ENCODE results near the gene MAP1S.

MAP1S gene

GRCh38 chr19:17754634-17755442, 35.6 kb downstream of the MAP1S start:
- Histone ChIP-seq H3K27ac (replicated peaks) (no peak overlapping the region), H3K4me3 (replicated peaks; ENCODE audit: insufficient read depth, low read length) (no peak overlapping the region), H3K27me3 (ENCODE audit: insufficient read depth, poor library complexity, severe bottlenecking) (no peaks in the 10 kb centered on the region)
- TF ChIP-seq, protein P1, sequence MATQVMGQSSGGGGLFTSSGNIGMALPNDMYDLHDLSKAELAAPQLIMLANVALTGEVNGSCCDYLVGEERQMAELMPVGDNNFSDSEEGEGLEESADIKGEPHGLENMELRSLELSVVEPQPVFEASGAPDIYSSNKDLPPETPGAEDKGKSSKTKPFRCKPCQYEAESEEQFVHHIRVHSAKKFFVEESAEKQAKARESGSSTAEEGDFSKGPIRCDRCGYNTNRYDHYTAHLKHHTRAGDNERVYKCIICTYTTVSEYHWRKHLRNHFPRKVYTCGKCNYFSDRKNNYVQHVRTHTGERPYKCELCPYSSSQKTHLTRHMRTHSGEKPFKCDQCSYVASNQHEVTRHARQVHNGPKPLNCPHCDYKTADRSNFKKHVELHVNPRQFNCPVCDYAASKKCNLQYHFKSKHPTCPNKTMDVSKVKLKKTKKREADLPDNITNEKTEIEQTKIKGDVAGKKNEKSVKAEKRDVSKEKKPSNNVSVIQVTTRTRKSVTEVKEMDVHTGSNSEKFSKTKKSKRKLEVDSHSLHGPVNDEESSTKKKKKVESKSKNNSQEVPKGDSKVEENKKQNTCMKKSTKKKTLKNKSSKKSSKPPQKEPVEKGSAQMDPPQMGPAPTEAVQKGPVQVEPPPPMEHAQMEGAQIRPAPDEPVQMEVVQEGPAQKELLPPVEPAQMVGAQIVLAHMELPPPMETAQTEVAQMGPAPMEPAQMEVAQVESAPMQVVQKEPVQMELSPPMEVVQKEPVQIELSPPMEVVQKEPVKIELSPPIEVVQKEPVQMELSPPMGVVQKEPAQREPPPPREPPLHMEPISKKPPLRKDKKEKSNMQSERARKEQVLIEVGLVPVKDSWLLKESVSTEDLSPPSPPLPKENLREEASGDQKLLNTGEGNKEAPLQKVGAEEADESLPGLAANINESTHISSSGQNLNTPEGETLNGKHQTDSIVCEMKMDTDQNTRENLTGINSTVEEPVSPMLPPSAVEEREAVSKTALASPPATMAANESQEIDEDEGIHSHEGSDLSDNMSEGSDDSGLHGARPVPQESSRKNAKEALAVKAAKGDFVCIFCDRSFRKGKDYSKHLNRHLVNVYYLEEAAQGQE (IDR thresholded peaks at IDR 0.05; ENCODE audit: insufficient replicate concordance, low read depth) = no peak
- TF ChIP-seq POLR2AphosphoS5 (IDR thresholded peaks at IDR 0.05; ENCODE audit: low read depth) = no peak
- no peak for DNase-seq (ENCODE audit: low read depth in 1 of 2, low spot score in 1 of 2)

DNA sequence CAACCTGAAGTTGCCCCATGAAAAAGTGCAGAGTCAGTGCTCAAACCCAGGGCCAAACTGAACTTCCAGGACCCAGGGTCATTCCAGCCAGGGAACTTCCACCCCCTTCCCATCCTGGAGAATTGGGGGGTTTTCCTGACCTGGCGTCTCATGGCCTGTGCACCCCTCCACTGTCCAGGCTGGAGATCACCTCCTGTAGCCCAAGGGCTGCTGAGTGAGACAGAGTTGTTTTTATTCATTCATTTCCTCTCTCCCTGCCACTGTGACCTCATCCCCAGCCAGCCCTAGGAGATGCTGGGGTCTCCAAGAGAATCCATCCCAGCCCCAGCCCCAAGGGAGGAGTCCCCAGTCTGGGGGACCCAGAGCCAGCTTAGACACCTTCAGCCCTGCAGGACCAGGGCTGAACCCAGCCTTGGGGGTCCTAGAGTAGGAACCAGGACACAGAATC, 36.2 kb downstream of the MAP1S start:
- H3K27ac ChIP-seq (replicated peaks) = no peak overlapping the region
- no peak for TF ChIP-seq GABPA (IDR thresholded peaks at IDR 0.05; ENCODE audit: low read depth)
- no peak for TF ChIP-seq SPI1 (IDR thresholded peaks at IDR 0.05; ENCODE audit: borderline replicate concordance, low read depth)
- no peak for TF ChIP-seq POLR2AphosphoS5 (IDR thresholded peaks at IDR 0.05; ENCODE audit: low read depth)
- no peak for TF ChIP-seq CTCF (IDR thresholded peaks at IDR 0.05; ENCODE audit: insufficient read depth, low read length)
- TF ChIP-seq, protein P1 (IDR thresholded peaks at IDR 0.05; ENCODE audit: insufficient replicate concordance, low read depth) = no peak

GRCh38 chr19:17755977-17756670, 36.8 kb downstream of the MAP1S start:
- Histone ChIP-seq H3K27me3 (ENCODE audit: insufficient read depth, poor library complexity, severe bottlenecking) (no peaks in the 10 kb centered on the region), H3K4me3 (replicated peaks; ENCODE audit: insufficient read depth, low read length) (no peak overlapping the region), H3K27ac (replicated peaks) (no peak overlapping the region)
- no peak for DNase-seq (ENCODE audit: low read depth in 1 of 2, low spot score in 1 of 2)
- no peak for TF ChIP-seq GABPA (IDR thresholded peaks at IDR 0.05; ENCODE audit: low read depth)
- no peak for TF ChIP-seq CTCF (IDR thresholded peaks at IDR 0.05; ENCODE audit: insufficient read depth, low read length)
- TF ChIP-seq, protein P1 (IDR thresholded peaks at IDR 0.05; ENCODE audit: insufficient replicate concordance, low read depth) = no peak
- no peak for TF ChIP-seq POLR2AphosphoS5 (IDR thresholded peaks at IDR 0.05; ENCODE audit: low read depth)
- TF ChIP-seq SPI1 (IDR thresholded peaks at IDR 0.05; ENCODE audit: borderline replicate concordance, low read depth) = no peak

More for the DNA sequence above, 36.2 kb downstream of the MAP1S start:
- no peak for DNase-seq (ENCODE audit: low read depth in 1 of 2, low spot score in 1 of 2)
- Histone ChIP-seq H3K27me3 (ENCODE audit: insufficient read depth, poor library complexity, severe bottlenecking) (no peaks in the 10 kb centered on the region), H3K4me3 (replicated peaks; ENCODE audit: insufficient read depth, low read length) (no peak overlapping the region)

All from HL-60 (cell line).